ENCODE results near the gene HTT. TPM values are rescaled to one million over a fixed set of nuclear protein-coding genes. Genes with fewer than 3 reads are reported as not detected.

Gene HTT
- total RNA-seq, 1 experiment from 2014 or later, result 64.4 TPM

DNA sequence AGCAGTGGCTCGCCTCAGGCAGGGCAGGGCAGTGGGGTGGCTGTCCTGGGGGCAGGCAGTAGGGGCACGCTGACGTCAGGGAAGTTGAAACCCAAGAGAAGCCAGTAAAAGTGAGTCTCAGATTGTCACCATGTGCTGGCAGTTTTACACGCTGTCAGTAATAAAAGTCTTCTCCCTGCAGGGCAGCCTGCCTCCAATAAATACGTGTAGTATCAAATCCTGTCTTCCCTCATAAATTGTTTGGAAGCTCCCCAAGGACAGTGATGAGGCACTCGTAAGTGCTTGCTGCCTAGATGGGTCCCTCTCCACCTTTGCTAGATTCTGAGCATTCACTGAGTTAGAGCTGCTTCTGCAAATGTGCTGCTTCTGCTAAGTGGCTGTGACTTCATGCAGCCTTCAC, 113.6 kb downstream of the HTT start:
- peaks cover 19 to 75% (median 53%) of the 10 kb centered on the region in 3 experiments; a peak in 6 of 7 replicates for H3K36me3 Mint-ChIP-seq (ENCODE audit: insufficient read depth in 1 of 3, low read depth in 3 of 3)

More for the DNA sequence above, 113.6 kb downstream of the HTT start:
- Histone ChIP-seq H2BK5ac (ENCODE audit: insufficient read length, low read length) (no peak overlapping the region), H3K9me3 (ENCODE audit: control insufficient read depth, low read depth, low read length) (no peaks in the 10 kb centered on the region), H3K9ac (ENCODE audit: extremely low read depth, insufficient read length, low read length) (no peak overlapping the region), H3K27ac (ENCODE audit: insufficient read length, low read depth, low read length) (no peak overlapping the region), H3K27me3 (ENCODE audit: insufficient read depth, low read length) (no peaks in the 10 kb centered on the region), H3K18ac (ENCODE audit: insufficient read length, low read depth, low read length) (no peak overlapping the region), H4K5ac (ENCODE audit: insufficient read length, low read depth, low read length) (no peak overlapping the region), H4K91ac (ENCODE audit: insufficient read length, low read depth, low read length) (no peak overlapping the region), H2BK20ac (ENCODE audit: low read depth, low read length, poor library complexity, severe bottlenecking) (no peak overlapping the region), H3K4me1 (ENCODE audit: insufficient read depth, low read length) (no peaks in the 10 kb centered on the region), H4K8ac (replicated peaks; ENCODE audit: insufficient read length, low read depth, low read length) (no peak overlapping the region), H2AFZ (ENCODE audit: low read length) (no peak overlapping the region), H2BK120ac (ENCODE audit: low read depth, low read length, poor library complexity, severe bottlenecking) (no peak overlapping the region), H3K14ac (ENCODE audit: insufficient read depth, low read length) (no peak overlapping the region), H3K56ac (ENCODE audit: insufficient read length, low read depth, low read length) (no peak overlapping the region), H3K4me2 (ENCODE audit: insufficient read depth, insufficient read length, low read length) (no peak overlapping the region), H3K23ac (ENCODE audit: insufficient read length, low read depth, low read length) (no peak overlapping the region), H2BK15ac (ENCODE audit: low read depth, low read length) (no peak overlapping the region), H2BK12ac (ENCODE audit: insufficient read length, low read depth, low read length) (no peak overlapping the region), H4K20me1 (ENCODE audit: control insufficient read depth, insufficient read depth, insufficient read length) (no peaks in the 10 kb centered on the region), H2AK5ac (ENCODE audit: insufficient read length, low read length) (no peak overlapping the region), H3K4ac (ENCODE audit: low read depth, low read length) (no peak overlapping the region), H3K79me1 (ENCODE audit: insufficient read depth, low read depth, low read length, poor library complexity, severe bottlenecking) (no peaks in the 10 kb centered on the region), H3K79me2 (ENCODE audit: insufficient read depth, low read length) (no peaks in the 10 kb centered on the region), H3T11ph (ENCODE audit: low read length) (no peak overlapping the region), H3K23me2 (ENCODE audit: insufficient read length, low read depth, low read length, poor library complexity, severe bottlenecking) (no peaks in the 10 kb centered on the region)
- WGBS (ENCODE audit: extremely low coverage, insufficient read length, low lambda C conversion rate), result no CpG with 5 or more reads among the region's 6 CpGs
- Mint-ChIP-seq H3K27me3 (ENCODE audit: low read depth) (no peaks in the 10 kb centered on the region), H3K4me3 (no peak overlapping the region), H3K27ac (no peak overlapping the region; a peak in 1 of 7 replicates), H3K4me1 (no peaks in the 10 kb centered on the region), H3K9me3 (no peaks in the 10 kb centered on the region)
- DNase-seq, result no peak
- TF ChIP-seq CTCF (conservative IDR thresholded peaks at IDR 0.05), result no peak
